Esophagus muscularis mucosa (tissue), 3 donors: ENCODE data around the gene RNF14.

Experiments
- CTCF ChIP-seq, 3 experiments: fragments of 200-600 bp in 2 of 3; fragments of 450-650 bp in 1 of 3; sonication (generic) in 2 of 3; IDR thresholded peaks; one replicate each; pipeline ENCODE4 v1.5.1; 2017 to 2019; ENCODE audit warnings: antibody characterized with exemption in 3 of 3, mild to moderate bottlenecking in 2 of 3, moderate library complexity in 1 of 3
- POLR2A ChIP-seq: fragments of 450-650 bp; IDR thresholded peaks from one replicate; pipeline ENCODE4 v1.6.1; 2017; ENCODE audit warnings: antibody characterized with exemption, moderate library complexity, mild to moderate bottlenecking, low read depth
- POLR2AphosphoS5 ChIP-seq, 2 donors: sonication (generic); formaldehyde crosslinking; IDR thresholded peaks; one replicate each; pipeline ENCODE4 v1.6.1; 2017; ENCODE audit warnings: antibody characterized with exemption in 2 of 2

- TF ChIP-seq POLR2A (no peak), CTCF (IDR thresholded peaks at IDR 0.05) (no peak), POLR2AphosphoS5 (IDR thresholded peaks at IDR 0.05) (no peak)
Measured at GRCh38 chr5:141978389-141978788, 9.5 kb downstream of the RNF14 start.
